Measurements from ENCODE around the gene MZB1.

The MZB1 gene

GRCh38 chr5:139389701-139390638 lies at the start of gene MZB1:
Gene MZB1, minus strand, starts transcription at chr5:139389913. Its CDS starts 57 bp downstream, at chr5:139389856.
- no peak for TF ChIP-seq ZNF274 (IDR thresholded peaks at IDR 0.05; ENCODE audit: low read depth, low read length)
- peak within 1 kb of the TSS; percentile 87 for H3K4me3 ChIP-seq (ENCODE audit: low read length)

- H3K4me3 ChIP-seq (ENCODE audit: low read length) = peak within 1 kb of the TSS; percentile 91
- no peak for TF ChIP-seq ZNF274 (IDR thresholded peaks at IDR 0.05; ENCODE audit: low read depth, low read length)
These were observed 49.5 kb upstream of the MZB1 start, which contains the start of gene DNAJC18 for GRCh38 chr5:139439013-139439903. Gene DNAJC18, minus strand, starts transcription at chr5:139439525. Its CDS starts 80 bp downstream, at chr5:139439445.

- TF ChIP-seq ZNF274 (IDR thresholded peaks at IDR 0.05; ENCODE audit: low read depth, low read length) = no peak
These were observed 48.9 kb upstream of the MZB1 start for GRCh38 chr5:139438707-139439012.

GRCh38 chr5:139435676-139436075 lies 46.0 kb upstream of the MZB1 start:
- no peak for TF ChIP-seq ZNF274 (IDR thresholded peaks at IDR 0.05; ENCODE audit: low read depth, low read length)
- no peak overlapping the region for H3K4me3 ChIP-seq (ENCODE audit: low read length)

More at GRCh38 chr5:139438707-139439012, 48.9 kb upstream of the MZB1 start:
- H3K4me3 ChIP-seq (ENCODE audit: low read length) = peak overlapping the region; percentile 51

GRCh38 chr5:139431706-139432105 lies 42.0 kb upstream of the MZB1 start:
- no peak for TF ChIP-seq ZNF274 (IDR thresholded peaks at IDR 0.05; ENCODE audit: low read depth, low read length)
- no peak overlapping the region for H3K4me3 ChIP-seq (ENCODE audit: low read length)

- no peak for TF ChIP-seq ZNF274 (IDR thresholded peaks at IDR 0.05; ENCODE audit: low read depth, low read length)
- no peak overlapping the region for H3K4me3 ChIP-seq (ENCODE audit: low read length)
These were observed 40.3 kb upstream of the MZB1 start for GRCh38 chr5:139430015-139430414.

GRCh38 chr5:139426203-139426885 lies 36.6 kb upstream of the MZB1 start:
- no peak overlapping the region for H3K4me3 ChIP-seq (ENCODE audit: low read length)
- no peak for TF ChIP-seq ZNF274 (IDR thresholded peaks at IDR 0.05; ENCODE audit: low read depth, low read length)

GRCh38 chr5:139425497-139425896 lies 35.8 kb upstream of the MZB1 start:
- no peak overlapping the region for H3K4me3 ChIP-seq (ENCODE audit: low read length)
- no peak for TF ChIP-seq ZNF274 (IDR thresholded peaks at IDR 0.05; ENCODE audit: low read depth, low read length)

- no peak for TF ChIP-seq ZNF274 (IDR thresholded peaks at IDR 0.05; ENCODE audit: low read depth, low read length)
- no peak overlapping the region for H3K4me3 ChIP-seq (ENCODE audit: low read length)
These were observed 32.7 kb upstream of the MZB1 start for GRCh38 chr5:139422307-139422893.

- no peak overlapping the region for H3K4me3 ChIP-seq (ENCODE audit: low read length)
- TF ChIP-seq ZNF274 (IDR thresholded peaks at IDR 0.05; ENCODE audit: low read depth, low read length) = no peak
These were observed 29.8 kb upstream of the MZB1 start for GRCh38 chr5:139419226-139420192.

GRCh38 chr5:139418793-139419192 lies 29.1 kb upstream of the MZB1 start:
- no peak overlapping the region for H3K4me3 ChIP-seq (ENCODE audit: low read length)

GRCh38 chr5:139417214-139417613 lies 27.5 kb upstream of the MZB1 start:
- TF ChIP-seq ZNF274 (IDR thresholded peaks at IDR 0.05; ENCODE audit: low read depth, low read length) = no peak
- no peak overlapping the region for H3K4me3 ChIP-seq (ENCODE audit: low read length)

More at GRCh38 chr5:139418793-139419192, 29.1 kb upstream of the MZB1 start:
- TF ChIP-seq ZNF274 (IDR thresholded peaks at IDR 0.05; ENCODE audit: low read depth, low read length) = no peak

Measured in GM08714 (cell line).